ENCODE data around the gene FAM241B.

FAM241B gene

GRCh38 chr10:69612760-69613159 is 17.3 kb upstream of the FAM241B start:
- no peak for TF ChIP-seq CTCF (IDR thresholded peaks at IDR 0.05; ENCODE audit: low read depth, low read length)
- no peak overlapping the region for H3K4me3 ChIP-seq (ENCODE audit: low read depth, low read length)

- no peak for TF ChIP-seq CTCF (IDR thresholded peaks at IDR 0.05; ENCODE audit: low read depth, low read length)
- H3K4me3 ChIP-seq (ENCODE audit: low read depth, low read length): no peak overlapping the region
Observed at GRCh38 chr10:69614130-69614529, 15.9 kb upstream of the FAM241B start.

- TF ChIP-seq CTCF (IDR thresholded peaks at IDR 0.05; ENCODE audit: low read depth, low read length): no peak
- H3K4me3 ChIP-seq (ENCODE audit: low read depth, low read length): no peak overlapping the region
Observed at GRCh38 chr10:69616358-69616757, 13.7 kb upstream of the FAM241B start.

GRCh38 chr10:69618746-69619145 is 11.3 kb upstream of the FAM241B start:
- no peak for TF ChIP-seq CTCF (IDR thresholded peaks at IDR 0.05; ENCODE audit: low read depth, low read length)
- no peak overlapping the region for H3K4me3 ChIP-seq (ENCODE audit: low read depth, low read length)

GRCh38 chr10:69619626-69620025 is 10.4 kb upstream of the FAM241B start:
- TF ChIP-seq CTCF (IDR thresholded peaks at IDR 0.05; ENCODE audit: low read depth, low read length): no peak
- H3K4me3 ChIP-seq (ENCODE audit: low read depth, low read length): no peak overlapping the region

GRCh38 chr10:69620625-69621024 is 9.4 kb upstream of the FAM241B start:
- TF ChIP-seq CTCF (IDR thresholded peaks at IDR 0.05; ENCODE audit: low read depth, low read length): no peak
- no peak overlapping the region for H3K4me3 ChIP-seq (ENCODE audit: low read depth, low read length)

GRCh38 chr10:69624245-69624786 is 5.7 kb upstream of the FAM241B start:
- no peak overlapping the region for H3K4me3 ChIP-seq (ENCODE audit: low read depth, low read length)
- no peak for TF ChIP-seq CTCF (IDR thresholded peaks at IDR 0.05; ENCODE audit: low read depth, low read length)

Data from WI38 (cell line).